ENCODE data around the gene CDKN2B-AS1. TPM values are rescaled to one million over a fixed set of nuclear protein-coding genes. Genes with fewer than 3 reads are reported as not detected.
"Not testable (repeated sequence)": the region's sequence is repeated elsewhere in the genome, so short reads cannot be mapped to it uniquely, and the experiment has no call there.

The CDKN2B-AS1 gene
- under 1 TPM in 4 of 10 donors, not detected in 6; 0.08 to 0.35 (median 0.16) TPM for polyA plus RNA-seq (ENCODE audit: insufficient read length in 10 of 10)
- long read RNA-seq, donor 1: 0 reads
- long read RNA-seq, donor 2: 0 reads
- long read RNA-seq, donor 3: 0 reads
- long read RNA-seq, donor 4: 0 reads
- long read RNA-seq, donor 5: 0 reads
- long read RNA-seq, donor 6: 0 reads
- long read RNA-seq, donor 7: 0 reads
- long read RNA-seq, donor 8: 0 reads
- long read RNA-seq, donor 9: 0 reads

DNA sequence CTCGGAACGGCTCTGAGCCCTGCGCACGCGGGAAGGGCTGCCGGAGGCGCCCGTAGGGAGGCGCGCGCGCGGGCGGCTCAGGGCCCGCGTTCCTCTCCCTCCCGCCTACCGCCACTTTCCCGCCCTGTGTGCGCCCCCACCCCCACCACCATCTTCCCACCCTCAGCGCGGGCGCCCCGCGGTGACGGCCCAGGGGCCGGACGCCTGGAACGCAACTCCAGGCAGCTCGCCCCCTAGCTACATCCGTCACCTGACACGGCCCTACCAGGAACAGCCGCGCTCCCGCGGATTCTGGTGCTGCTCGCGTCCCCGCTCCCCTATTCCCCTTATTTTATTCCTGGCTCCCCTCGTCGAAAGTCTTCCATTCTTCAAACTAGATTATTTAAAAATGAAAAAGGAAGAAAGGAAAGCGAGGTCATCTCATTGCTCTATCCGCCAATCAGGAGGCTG lies at the start of gene CDKN2B-AS1:
Gene CDKN2B-AS1, plus strand, starts transcription at position 236 of the 450 bp plus-strand sequence.
- peak in 1 of 3 donors; percentile 45 for DNase-seq

DNA sequence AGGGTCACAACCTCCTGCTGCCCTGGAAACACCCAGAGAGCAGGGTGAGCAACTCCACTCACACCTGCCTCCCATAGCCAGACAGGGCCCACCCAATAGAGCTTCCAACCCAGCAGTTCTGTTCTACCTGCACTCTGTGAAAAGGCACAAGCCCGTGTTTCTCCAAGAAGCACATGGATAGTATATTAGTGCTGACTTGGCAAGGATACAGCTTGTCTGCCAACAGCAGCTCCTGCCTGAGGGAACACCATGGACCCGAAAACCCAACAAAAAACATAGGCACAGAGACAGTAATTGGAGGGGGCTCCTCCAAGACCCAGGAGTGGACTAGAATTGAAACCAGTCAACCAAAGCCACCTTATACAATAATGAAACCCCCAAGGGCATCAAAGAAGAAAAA lies 49.0 kb upstream of the CDKN2B-AS1 start:
- no peak for DNase-seq

DNA sequence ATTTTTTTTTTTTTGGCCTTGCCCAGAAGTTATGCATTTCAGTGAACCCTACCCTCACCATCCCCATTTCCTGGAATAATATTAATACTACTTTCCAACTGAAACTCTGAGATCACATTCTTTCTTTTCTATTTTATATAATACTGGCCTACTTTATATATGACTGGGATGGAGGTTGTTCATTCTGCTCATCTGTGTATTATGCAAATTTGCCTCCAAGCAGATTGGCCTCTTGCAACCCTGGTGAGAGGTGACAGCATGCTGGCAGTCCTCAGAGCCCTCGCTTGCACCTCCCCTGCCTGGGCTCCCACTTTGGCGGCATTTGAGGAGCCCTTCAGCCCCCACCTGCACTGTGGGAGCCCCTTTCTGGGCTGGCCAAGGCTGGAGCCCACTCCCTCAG lies 35.8 kb upstream of the CDKN2B-AS1 start:
- no peak for DNase-seq

DNA sequence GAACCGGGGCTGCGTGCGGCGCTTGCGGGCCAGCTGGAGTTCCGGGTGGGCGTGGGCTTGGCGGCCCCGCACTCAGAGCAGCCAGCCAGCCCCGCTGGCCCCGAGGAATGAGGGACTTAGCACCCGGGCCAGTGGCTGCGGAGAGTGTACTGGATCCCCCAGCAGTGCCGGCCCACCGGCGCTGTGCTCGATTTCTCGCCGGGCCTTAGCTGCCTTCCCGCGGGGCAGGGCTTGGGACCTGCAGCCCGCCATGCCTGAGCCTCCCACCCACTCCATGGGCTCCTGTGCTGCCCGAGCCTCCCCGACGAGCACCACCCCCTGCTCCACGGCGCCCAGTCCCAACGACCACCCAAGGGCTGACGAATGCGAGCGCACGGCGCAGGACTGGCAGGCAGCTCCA lies 35.3 kb upstream of the CDKN2B-AS1 start:
- not testable (repeated sequence) for DNase-seq

DNA sequence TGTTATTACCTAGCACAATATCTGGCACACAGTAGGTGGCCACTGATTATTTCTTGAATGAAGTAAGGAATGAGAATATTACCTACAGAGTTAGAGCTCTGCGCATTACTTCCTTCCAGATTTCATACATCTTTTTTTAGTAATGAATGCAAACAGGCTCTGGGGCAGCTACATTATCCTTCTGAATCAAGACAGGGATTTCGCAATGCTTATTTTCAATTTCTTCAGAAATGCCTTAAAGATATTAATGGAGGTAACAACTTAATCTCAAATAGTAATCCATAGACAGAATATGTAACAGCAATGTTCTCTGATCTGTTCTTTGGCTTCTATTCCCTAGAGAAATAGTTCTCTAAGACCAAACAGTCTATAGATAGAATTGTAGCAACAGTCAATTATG lies 33.0 kb upstream of the CDKN2B-AS1 start:
- DNase-seq: no peak

DNA sequence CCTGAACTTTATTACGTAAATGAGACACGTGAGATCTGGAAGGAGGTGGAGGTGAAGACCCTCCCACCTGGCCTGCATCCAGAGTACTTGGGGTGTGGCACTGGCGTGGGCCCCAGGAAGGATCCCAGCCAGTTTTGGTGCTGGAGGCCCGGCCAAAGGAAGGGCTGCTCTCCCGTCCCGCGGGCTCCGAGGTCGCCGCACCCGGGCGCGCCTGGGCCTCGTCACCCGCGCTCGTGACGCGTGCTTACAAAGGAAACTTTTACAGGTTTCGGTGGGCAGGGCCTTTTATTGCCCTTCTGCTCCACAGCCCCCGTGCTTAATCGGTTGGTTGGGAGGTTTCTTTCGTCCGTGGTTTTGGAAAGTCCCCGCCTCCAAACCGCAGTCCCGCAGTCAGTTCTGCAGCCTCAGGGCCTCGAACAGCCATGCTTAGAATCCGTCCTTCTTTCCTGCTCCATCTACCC lies 29.6 kb upstream of the CDKN2B-AS1 start:
- peak in 1 of 3 donors; percentile 19 for DNase-seq

DNA sequence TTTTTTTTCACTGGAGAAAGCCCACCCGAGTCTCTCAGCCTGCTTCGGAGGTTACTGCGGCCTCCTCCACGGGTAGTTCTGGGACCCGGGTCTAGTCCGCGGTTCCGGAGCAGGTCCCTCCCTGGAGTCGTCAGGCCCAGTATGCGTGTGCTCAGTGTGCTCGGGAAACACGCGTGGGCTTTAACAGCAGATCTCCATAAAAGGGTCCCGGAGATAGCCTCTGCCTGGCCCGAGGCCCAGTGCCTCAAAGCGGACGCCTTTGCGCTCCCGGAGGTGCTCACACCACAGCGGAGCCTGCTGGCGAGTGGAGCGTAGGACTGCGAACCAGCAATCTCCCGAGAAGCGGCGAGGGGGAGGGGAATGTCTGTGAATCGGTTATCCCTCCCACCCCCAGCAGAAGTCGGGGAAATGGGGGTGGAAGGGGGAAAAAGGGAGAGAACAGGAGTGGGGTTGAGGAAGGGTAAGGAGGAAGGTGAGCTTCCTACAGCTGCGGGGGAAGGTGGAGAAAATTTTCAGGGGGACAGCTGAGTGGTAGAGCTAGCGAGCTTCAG lies 29.1 kb upstream of the CDKN2B-AS1 start:
- DNase-seq: peak in 2 of 3 donors; percentile 26 to 49

DNA sequence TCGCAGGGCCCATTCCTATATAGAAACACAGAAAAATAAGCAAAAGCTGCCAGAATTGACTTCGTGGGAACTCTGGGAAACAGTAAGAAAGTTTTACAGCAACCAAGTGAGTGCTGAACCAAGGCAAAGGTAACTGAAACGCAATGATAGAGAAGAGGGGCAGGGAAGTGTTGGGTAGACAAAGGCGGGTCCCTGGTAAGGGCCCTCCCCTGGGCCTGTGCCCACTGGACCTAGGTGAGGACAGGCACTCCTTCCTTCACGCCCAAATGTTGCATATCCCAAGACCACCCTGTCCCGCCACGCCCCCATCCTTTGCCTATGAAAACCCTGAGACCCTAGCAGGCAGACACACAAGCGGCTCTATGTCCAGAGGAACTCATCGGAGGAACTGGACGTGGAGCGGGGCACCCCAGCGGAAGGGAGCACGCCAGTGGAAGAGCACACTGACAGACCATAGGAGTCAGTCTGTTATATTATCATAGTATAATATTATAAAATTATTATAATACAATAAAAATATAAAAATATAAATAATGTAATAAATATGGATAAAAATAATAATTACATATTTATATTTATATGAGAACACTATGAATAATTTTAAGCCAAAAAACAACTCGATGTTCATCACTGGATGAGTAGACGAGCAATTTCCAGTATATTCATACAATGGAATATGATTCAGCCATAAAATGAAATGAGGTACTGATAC lies 28.3 kb upstream of the CDKN2B-AS1 start:
- no peak for DNase-seq

DNA sequence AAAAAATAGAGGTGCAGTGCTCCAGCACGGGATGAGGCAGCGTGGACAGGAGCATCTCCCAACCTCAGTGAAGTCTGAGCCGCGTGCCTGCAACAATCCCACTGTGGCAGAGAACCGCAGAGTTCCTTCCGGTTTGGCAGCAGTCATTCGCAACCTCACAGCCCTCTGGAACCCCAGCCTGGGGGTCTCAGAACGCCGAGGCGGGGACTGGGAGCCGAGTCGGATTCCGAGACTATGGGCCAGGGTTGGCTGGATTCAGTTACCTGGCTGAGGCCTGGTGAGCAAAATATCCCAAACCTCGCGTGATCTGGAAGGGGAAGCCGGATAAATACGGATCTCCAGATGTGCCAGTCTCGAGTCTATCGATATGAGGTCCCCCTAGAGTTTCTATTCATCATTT lies 27.4 kb upstream of the CDKN2B-AS1 start:
- DNase-seq: no peak

DNA sequence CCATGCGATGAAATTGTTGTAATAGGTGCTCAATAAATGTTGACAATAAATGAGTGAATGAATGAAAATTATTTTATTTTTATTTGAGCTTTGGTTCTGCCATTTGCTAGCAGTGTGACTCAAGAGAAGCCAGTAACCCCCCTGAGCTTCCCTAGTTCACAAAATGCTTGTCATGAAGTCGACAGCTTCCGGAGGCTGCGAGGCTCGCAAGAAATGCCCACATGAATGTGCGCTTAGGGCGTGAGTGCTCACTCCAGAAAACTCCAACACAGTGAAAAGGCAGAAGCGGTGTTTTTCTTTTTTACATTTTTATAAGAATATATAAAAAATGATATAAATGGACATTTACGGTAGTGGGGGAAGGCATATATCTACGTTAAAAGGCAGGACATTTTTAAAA lies 26.9 kb upstream of the CDKN2B-AS1 start:
- DNase-seq: no peak

DNA sequence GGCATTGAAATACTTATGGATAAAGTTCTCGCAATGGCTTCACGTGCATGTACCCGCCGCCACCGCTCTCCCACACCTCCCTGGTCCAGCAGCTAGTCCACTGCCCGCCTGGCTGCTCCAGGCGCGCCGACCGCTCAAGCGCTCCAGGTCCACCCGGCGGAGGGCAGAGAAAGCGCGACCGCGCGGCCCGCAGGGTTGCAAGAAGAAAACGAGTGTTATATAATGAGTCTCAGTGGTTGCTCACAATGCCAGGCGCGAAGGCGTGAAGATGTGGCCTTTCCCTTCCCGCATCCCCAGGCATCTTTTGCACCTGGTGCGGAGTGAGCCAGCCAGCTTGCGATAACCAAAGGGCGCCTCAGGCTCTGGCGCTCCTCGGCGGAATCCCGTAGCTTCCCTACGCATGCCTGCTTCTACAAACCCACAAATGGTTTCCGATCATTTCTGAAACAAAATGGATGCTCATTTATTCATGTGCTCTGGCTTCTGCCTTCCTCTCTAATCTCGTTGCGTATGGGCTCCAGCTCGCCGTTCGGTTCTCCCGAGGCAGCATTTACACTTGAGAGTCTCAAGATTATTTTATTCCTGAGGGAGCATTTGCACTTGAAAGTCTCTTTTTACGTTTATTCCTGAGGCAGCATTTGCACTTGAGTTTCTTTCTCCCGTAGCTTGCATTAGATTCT lies 26.1 kb upstream of the CDKN2B-AS1 start:
- peak in 1 of 3 donors; percentile 47 for DNase-seq

DNA sequence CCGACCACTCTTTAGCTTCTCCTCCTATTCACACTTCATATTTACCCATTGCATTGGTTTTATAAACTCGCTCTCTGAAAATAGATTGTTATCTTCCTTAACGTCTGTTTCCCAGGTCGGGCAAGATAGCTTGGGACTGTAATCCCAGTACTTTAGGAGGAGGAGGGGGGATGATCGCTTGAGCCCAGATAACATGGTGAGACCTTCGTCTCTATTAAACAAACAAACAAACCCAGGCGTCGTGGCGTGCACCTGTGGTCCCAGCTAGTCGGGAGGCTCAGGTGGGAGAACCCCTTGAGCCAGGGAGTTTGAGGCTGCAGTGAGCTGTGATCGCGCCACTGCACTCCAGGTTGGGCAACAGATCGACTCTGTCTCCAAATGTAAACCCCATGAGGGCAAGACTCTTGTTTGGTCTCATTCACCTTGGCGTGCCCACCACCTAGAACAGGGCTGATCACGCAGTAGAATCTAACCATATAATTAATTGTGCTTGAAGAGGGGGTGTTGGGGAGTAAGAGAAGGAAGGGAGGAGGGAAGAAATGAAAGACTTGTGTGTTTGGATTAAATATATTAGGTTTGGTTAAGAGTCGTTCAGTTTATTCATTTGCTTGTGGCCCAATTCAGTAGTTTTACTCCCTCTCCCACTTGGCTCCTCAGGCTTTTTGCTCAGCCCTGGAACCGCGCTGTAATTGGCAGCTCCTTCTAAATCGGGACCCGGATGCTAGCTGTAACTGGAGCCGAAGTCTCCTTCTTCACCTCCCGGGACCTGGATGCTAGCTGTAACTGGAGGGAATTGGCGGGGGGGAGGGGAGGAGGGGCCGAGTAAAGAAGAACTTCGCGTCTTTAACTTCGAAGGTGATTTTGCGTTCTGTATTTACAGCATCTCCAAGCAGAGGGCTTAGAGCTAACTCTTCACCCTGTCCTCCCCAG lies 25.3 kb upstream of the CDKN2B-AS1 start:
- DNase-seq: no peak

DNA sequence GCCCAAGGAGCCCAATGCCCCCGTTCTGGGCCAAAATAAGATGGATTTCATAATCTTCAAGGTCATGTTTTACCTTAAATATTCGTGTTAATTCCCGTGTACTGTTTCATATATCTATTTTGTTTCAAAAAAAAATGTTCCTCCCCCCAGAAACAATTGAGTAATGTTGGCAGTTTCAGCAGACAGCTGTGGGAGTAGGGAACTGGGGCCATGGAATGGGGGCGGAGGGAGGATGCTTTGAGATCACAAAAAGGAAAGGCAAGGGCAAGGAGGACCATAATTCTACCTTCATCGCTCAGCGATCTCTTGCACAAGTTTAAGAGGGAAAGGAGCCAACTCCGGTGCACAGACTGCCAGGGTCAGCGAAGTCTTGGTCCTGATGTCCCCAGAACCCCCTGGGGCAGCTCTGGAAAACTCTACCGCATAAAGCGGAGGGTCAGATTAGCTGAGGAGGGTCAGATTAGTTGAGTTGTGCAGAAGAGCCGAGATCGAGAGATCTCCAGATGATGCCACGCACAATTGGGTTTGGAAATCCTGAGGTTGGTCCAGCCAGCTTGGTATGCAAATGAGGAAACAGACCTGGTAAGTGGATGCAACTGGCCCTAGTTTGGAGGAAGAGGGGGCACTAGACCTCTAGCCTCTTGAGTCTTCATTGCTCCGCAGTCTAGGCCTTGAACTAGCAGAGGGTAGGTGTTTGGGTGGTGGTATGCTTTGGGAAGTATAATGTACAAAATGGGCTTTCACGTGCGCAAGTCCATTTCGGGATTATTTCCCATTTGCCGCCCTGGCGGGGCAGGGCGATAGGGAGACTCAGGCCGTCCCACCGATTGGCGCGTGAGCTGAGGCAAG lies 24.4 kb upstream of the CDKN2B-AS1 start:
- DNase-seq: no peak

DNA sequence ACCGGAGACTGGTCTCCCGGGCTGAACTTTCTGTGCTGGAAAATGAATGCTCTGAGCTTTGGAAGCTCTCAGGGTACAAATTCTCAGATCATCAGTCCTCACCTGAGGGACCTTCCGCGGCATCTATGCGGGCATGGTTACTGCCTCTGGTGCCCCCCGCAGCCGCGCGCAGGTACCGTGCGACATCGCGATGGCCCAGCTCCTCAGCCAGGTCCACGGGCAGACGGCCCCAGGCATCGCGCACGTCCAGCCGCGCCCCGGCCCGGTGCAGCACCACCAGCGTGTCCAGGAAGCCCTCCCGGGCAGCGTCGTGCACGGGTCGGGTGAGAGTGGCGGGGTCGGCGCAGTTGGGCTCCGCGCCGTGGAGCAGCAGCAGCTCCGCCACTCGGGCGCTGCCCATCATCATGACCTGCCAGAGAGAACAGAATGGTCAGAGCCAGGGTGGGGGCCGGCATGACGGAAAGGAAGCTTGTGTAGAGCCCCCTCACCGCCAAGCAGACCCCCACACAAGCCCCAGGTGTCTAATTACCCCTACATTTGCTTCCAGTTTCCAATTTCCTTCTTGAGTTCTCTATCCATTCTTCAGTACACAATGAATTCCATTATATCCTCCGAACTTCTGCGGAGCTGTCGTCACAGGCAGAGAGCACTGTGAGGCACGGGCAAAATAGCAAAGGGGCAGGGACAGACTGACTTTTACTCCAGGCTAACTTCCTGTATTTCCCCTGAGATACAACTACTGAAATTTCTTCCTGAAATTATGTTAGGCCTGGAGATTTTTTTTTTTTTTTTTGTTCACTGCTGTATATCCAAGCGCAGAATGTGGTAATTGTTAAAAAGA lies 23.6 kb upstream of the CDKN2B-AS1 start:
- DNase-seq: no peak

DNA sequence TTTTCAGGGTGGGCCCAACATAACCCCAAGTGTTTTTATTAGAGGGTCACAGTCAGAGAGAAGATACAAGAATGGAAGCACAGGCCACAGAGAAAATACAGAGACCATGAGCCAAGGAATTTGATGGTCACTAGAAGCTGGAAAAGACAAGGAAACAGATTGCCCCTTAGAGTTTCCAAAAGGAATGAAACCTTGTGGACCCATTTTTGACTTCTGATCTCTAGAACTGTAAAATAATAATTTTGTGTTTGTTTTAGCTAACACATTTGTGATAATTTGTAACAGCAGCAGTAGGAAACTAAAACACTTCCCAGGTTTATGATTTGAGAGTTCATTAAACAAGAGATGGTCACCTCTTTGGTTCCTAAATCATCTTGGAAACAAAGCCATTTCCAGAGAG lies 22.2 kb upstream of the CDKN2B-AS1 start:
- DNase-seq: no peak

DNA sequence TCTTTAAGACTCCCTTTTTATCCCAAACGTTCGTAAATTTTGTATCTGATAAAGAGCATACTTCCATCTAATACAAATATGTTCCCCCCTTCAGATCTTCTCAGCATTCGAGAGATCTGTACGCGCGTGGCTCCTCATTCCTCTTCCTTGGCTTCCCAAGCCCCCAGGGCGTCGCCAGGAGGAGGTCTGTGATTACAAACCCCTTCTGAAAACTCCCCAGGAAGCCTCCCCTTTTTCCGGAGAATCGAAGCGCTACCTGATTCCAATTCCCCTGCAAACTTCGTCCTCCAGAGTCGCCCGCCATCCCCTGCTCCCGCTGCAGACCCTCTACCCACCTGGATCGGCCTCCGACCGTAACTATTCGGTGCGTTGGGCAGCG lies 20.3 kb upstream of the CDKN2B-AS1 start:
- peak in 1 of 3 donors; percentile 33 for DNase-seq

DNA sequence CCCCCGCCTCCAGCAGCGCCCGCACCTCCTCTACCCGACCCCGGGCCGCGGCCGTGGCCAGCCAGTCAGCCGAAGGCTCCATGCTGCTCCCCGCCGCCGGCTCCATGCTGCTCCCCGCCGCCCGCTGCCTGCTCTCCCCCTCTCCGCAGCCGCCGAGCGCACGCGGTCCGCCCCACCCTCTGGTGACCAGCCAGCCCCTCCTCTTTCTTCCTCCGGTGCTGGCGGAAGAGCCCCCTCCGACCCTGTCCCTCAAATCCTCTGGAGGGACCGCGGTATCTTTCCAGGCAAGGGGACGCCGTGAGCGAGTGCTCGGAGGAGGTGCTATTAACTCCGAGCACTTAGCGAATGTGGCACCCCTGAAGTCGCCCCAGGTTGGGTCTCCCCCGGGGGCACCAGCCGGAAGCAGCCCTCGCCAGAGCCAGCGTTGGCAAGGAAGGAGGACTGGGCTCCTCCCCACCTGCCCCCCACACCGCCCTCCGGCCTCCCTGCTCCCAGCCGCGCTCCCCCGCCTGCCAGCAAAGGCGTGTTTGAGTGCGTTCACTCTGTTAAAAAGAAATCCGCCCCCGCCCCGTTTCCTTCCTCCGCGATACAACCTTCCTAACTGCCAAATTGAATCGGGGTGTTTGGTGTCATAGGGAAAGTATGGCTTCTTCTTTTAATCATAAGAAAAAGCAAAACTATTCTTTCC lies 19.7 kb upstream of the CDKN2B-AS1 start:
- peak in 1 of 3 donors; percentile 48 for DNase-seq

DNA sequence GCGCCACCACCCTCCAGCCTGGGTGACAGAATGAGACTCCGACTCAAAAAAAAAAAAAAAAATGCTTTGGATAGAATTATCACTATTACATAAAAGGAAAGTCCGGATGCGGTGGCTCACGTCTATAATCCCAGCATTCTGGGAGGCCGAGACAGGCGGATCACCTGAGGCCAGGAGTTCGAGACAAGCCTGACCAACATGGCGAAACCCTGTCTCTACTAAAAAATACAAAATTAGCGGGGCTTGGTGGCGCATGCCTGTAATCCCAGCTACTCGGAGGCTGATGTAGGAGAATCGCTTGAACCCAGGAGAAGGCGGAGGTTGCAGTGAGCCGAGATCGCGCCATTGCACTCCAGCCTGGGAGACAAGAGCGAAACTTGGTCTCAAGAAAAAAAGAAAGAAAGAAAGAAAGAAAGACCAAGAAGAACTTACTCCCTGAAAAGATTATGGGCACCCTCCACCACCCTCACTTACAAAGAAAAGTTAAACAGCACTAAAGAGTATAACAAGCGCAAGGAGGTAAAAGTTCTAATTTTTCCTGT lies 18.2 kb upstream of the CDKN2B-AS1 start:
- DNase-seq: no peak
